ENCODE measurements around the gene MCF2L. TPM values are rescaled to one million over a fixed set of nuclear protein-coding genes. Genes with fewer than 3 reads are reported as not detected.

The MCF2L gene
- total RNA-seq, 2 donors from 2014 or later = 48.0 to 49.9 TPM

- H3K27me3 ChIP-seq (ENCODE audit: control insufficient read depth, insufficient read depth, low read length, poor library complexity, severe bottlenecking) = no peaks in the 10 kb centered on the region
- no peak overlapping the region for H3K4me3 ChIP-seq (ENCODE audit: low read length)
- H3K27ac ChIP-seq (ENCODE audit: low read depth, low read length) = peak overlapping the region; percentile 96
- Mint-ChIP-seq H3K27ac (peak overlapping the region; percentile 62), H3K36me3 (ENCODE audit: low read depth) (no peaks in the 10 kb centered on the region), H3K9me3 (no peaks in the 10 kb centered on the region), H3K4me3 (peak overlapping the region; percentile 38), H3K27me3 (ENCODE audit: insufficient read depth) (no peaks in the 10 kb centered on the region), H3K4me1 (peaks cover 23% of the 10 kb centered on the region)
- no peak for DNase-seq
- WGBS, 2 experiments (ENCODE audit: insufficient coverage in 1 of 2, insufficient read length in 1 of 2) = 80 to 88% methylated on average over 12 to 16 of the region's 16 CpGs
- H3K4me1 ChIP-seq (ENCODE audit: control insufficient read depth, insufficient read depth, low read length) = peaks cover 14% of the 10 kb centered on the region
- H3K36me3 ChIP-seq (ENCODE audit: control insufficient read depth, insufficient read depth, low read length) = peaks cover 6% of the 10 kb centered on the region
- no peak for TF ChIP-seq CTCF (conservative IDR thresholded peaks at IDR 0.05)
- H3K9ac ChIP-seq (ENCODE audit: extremely low read depth, low read length, poor library complexity, severe bottlenecking) = no peak overlapping the region
- H3K9me3 ChIP-seq (ENCODE audit: control insufficient read depth, low read length) = no peaks in the 10 kb centered on the region
These were observed 54.8 kb downstream of the MCF2L start for GRCh38 chr13:113023694-113024430.

- no peak overlapping the region for H3K27ac Mint-ChIP-seq
- no peaks in the 10 kb centered on the region for H3K27me3 ChIP-seq (ENCODE audit: control insufficient read depth, insufficient read depth, low read length, poor library complexity, severe bottlenecking)
- H3K9me3 ChIP-seq (ENCODE audit: control insufficient read depth, low read length) = no peaks in the 10 kb centered on the region
- peaks cover 23% of the 10 kb centered on the region for H3K4me1 Mint-ChIP-seq
- no peak overlapping the region for H3K9ac ChIP-seq (ENCODE audit: extremely low read depth, low read length, poor library complexity, severe bottlenecking)
- H3K9me3 Mint-ChIP-seq = no peaks in the 10 kb centered on the region
- H3K27me3 Mint-ChIP-seq (ENCODE audit: insufficient read depth) = no peaks in the 10 kb centered on the region
- TF ChIP-seq CTCF (conservative IDR thresholded peaks at IDR 0.05) = no peak
- H3K4me3 ChIP-seq (ENCODE audit: low read length) = no peak overlapping the region
- H3K36me3 ChIP-seq (ENCODE audit: control insufficient read depth, insufficient read depth, low read length) = peaks cover 6% of the 10 kb centered on the region
- H3K36me3 Mint-ChIP-seq (ENCODE audit: low read depth) = no peaks in the 10 kb centered on the region
- WGBS, 2 experiments (ENCODE audit: insufficient coverage in 1 of 2, insufficient read length in 1 of 2) = 93 to 95% methylated on average over 3 to 13 of the region's 13 CpGs
- no peak overlapping the region for H3K4me3 Mint-ChIP-seq
- H3K27ac ChIP-seq (ENCODE audit: low read depth, low read length) = no peak overlapping the region
- no peak for DNase-seq
- H3K4me1 ChIP-seq (ENCODE audit: control insufficient read depth, insufficient read depth, low read length) = peaks cover 14% of the 10 kb centered on the region
These were observed 55.5 kb downstream of the MCF2L start for GRCh38 chr13:113024466-113024865.

- peaks cover 14% of the 10 kb centered on the region for H3K4me1 ChIP-seq (ENCODE audit: control insufficient read depth, insufficient read depth, low read length)
- no peak overlapping the region for H3K27ac Mint-ChIP-seq
- no peak overlapping the region for H3K27ac ChIP-seq (ENCODE audit: low read depth, low read length)
- no peak overlapping the region for H3K4me3 Mint-ChIP-seq
- H3K36me3 ChIP-seq (ENCODE audit: control insufficient read depth, insufficient read depth, low read length) = no peaks in the 10 kb centered on the region
- no peak for DNase-seq
- no peak for TF ChIP-seq CTCF (conservative IDR thresholded peaks at IDR 0.05)
- no peaks in the 10 kb centered on the region for H3K9me3 ChIP-seq (ENCODE audit: control insufficient read depth, low read length)
- no peaks in the 10 kb centered on the region for H3K27me3 Mint-ChIP-seq (ENCODE audit: insufficient read depth)
- H3K4me3 ChIP-seq (ENCODE audit: low read length) = no peak overlapping the region
- no peaks in the 10 kb centered on the region for H3K27me3 ChIP-seq (ENCODE audit: control insufficient read depth, insufficient read depth, low read length, poor library complexity, severe bottlenecking)
- peaks cover 23% of the 10 kb centered on the region for H3K4me1 Mint-ChIP-seq
- no peaks in the 10 kb centered on the region for H3K9me3 Mint-ChIP-seq
- H3K9ac ChIP-seq (ENCODE audit: extremely low read depth, low read length, poor library complexity, severe bottlenecking) = no peak overlapping the region
- H3K36me3 Mint-ChIP-seq (ENCODE audit: low read depth) = no peaks in the 10 kb centered on the region
- WGBS, 2 experiments (ENCODE audit: insufficient coverage in 1 of 2, insufficient read length in 1 of 2) = 94 to 95% methylated on average over 18 to 21 of the region's 21 CpGs
These were observed 57.4 kb downstream of the MCF2L start for GRCh38 chr13:113026391-113026910.
